HEK293T (cell line): Measurements from ENCODE around the gene PCDHA1.

ENCODE experiments used
- CTCF ChIA-PET: fragments of 350-600 bp; formaldehyde crosslinking; extraction: SDS; loops from one replicate; lab custom pipeline; 2021; ENCODE audit warnings: antibody characterized with exemption, inconsistent platforms; lab: Yijun Ruan, JAX
- POLR2A ChIA-PET: fragments of 350-600 bp; formaldehyde crosslinking; extraction: SDS; loops from one replicate; lab custom pipeline; 2020; ENCODE audit warnings: antibody characterized with exemption, inconsistent platforms; lab: Yijun Ruan, JAX
- DNase-seq: peaks from one replicate; pipeline ENCODE4 v3.0.0; 2012; ENCODE audit warnings: mixed read lengths; ENCODE audit errors: extremely low spot score
- ARNT ChIP-seq: fragments of 450-650 bp; IDR thresholded peaks from 2 replicates; pipeline ENCODE4 v1.6.1; 2017; ENCODE audit warnings: mild to moderate bottlenecking
- BHLHE40 ChIP-seq: fragments of 450-650 bp; IDR thresholded peaks from 2 replicates; pipeline ENCODE4 v1.6.1; 2016; ENCODE audit warnings: mild to moderate bottlenecking, moderate library complexity, borderline replicate concordance
- CTBP1 ChIP-seq: fragments of 450-650 bp; IDR thresholded peaks from 2 replicates; pipeline ENCODE4 v1.6.1; 2016; ENCODE audit warnings: borderline replicate concordance
- ELF4 ChIP-seq: fragments of 450-650 bp; IDR thresholded peaks from 2 replicates; pipeline ENCODE4 v1.6.1; 2017; ENCODE audit warnings: antibody characterized with exemption
- FOXA1 ChIP-seq: fragments of 450-650 bp; IDR thresholded peaks from 2 replicates; pipeline ENCODE4 v1.6.1; 2016; ENCODE audit warnings: mild to moderate bottlenecking
- FOXK2 ChIP-seq: fragments of 450-650 bp; IDR thresholded peaks from 2 replicates; pipeline ENCODE4 v1.6.1; 2016; ENCODE audit warnings: mild to moderate bottlenecking
- FOXM1 ChIP-seq: fragments of 450-650 bp; IDR thresholded peaks from 2 replicates; pipeline ENCODE4 v1.6.1; 2017; ENCODE audit warnings: mild to moderate bottlenecking, borderline replicate concordance
- HDGF ChIP-seq: fragments of 450-650 bp; IDR thresholded peaks from 2 replicates; pipeline ENCODE4 v1.6.1; 2017; ENCODE audit warnings: antibody characterized with exemption, borderline replicate concordance
- L3MBTL2 ChIP-seq: fragments of 450-650 bp; conservative IDR thresholded peaks from 2 replicates; pipeline ENCODE4 v1.6.1; 2016; ENCODE audit warnings: mild to moderate bottlenecking
- LEF1 ChIP-seq: fragments of 450-650 bp; IDR thresholded peaks from 2 replicates; pipeline ENCODE4 v1.6.1; 2017; ENCODE audit warnings: mild to moderate bottlenecking, borderline replicate concordance
- NFRKB ChIP-seq: fragments of 450-650 bp; IDR thresholded peaks from 2 replicates; pipeline ENCODE4 v1.6.1; 2016; ENCODE audit warnings: mild to moderate bottlenecking, moderate library complexity
- SP1 ChIP-seq: fragments of 450-650 bp; IDR thresholded peaks from 2 replicates; pipeline ENCODE4 v1.6.1; 2017
- SUZ12 ChIP-seq: fragments of 450-650 bp; IDR thresholded peaks from 2 replicates; pipeline ENCODE4 v1.6.1; 2016; ENCODE audit warnings: mild to moderate bottlenecking
- TARDBP ChIP-seq: fragments of 450-650 bp; IDR thresholded peaks from 2 replicates; pipeline ENCODE4 v1.6.1; 2016
- ZNF384 ChIP-seq: fragments of 450-650 bp; IDR thresholded peaks from 2 replicates; pipeline ENCODE4 v1.6.1; 2016
- TF ChIP-seq, protein P1 (sequence below): fragments of 450-650 bp; IDR thresholded peaks from 2 replicates; pipeline ENCODE4 v1.6.1; 2016

PCDHA1 gene

DNA sequence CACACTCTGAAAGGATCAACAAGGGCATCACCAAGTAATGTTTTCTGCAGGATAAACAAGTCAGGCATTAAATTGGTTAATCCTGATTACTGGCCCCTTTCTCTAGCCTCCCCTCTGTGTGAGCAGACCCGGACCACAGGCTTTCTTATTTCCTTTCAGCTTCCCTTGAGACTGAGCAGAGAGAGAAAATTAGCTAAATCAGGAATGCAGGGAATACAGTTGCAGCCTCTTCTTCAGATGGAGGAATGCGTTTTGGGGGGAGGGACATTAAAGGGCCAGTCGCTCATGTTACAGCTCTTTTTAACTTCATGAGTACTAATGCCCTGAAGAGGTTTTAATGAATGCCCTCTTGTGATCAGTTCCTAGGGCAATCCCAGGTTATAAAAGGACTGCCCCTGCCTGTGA lies 200.2 kb downstream of the PCDHA1 start:
- POLR2A ChIA-PET: no interaction called here
- no peak for DNase-seq
- CTCF ChIA-PET: interaction anchor here (0.9 kb wide), 1 partner anchor 13 kb away, joined by 3 read pairs; no protein-coding TSS in a partner anchor
- TF ChIP-seq, protein P1, sequence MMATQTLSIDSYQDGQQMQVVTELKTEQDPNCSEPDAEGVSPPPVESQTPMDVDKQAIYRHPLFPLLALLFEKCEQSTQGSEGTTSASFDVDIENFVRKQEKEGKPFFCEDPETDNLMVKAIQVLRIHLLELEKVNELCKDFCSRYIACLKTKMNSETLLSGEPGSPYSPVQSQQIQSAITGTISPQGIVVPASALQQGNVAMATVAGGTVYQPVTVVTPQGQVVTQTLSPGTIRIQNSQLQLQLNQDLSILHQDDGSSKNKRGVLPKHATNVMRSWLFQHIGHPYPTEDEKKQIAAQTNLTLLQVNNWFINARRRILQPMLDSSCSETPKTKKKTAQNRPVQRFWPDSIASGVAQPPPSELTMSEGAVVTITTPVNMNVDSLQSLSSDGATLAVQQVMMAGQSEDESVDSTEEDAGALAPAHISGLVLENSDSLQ: no peak
- TF ChIP-seq SP1: no peak
- no peak for TF ChIP-seq L3MBTL2
- TF ChIP-seq ZNF384: no peak
- no peak for TF ChIP-seq FOXK2
- TF ChIP-seq CTBP1: no peak
- TF ChIP-seq ELF4: no peak
- no peak for TF ChIP-seq FOXA1
- TF ChIP-seq LEF1: no peak

DNA sequence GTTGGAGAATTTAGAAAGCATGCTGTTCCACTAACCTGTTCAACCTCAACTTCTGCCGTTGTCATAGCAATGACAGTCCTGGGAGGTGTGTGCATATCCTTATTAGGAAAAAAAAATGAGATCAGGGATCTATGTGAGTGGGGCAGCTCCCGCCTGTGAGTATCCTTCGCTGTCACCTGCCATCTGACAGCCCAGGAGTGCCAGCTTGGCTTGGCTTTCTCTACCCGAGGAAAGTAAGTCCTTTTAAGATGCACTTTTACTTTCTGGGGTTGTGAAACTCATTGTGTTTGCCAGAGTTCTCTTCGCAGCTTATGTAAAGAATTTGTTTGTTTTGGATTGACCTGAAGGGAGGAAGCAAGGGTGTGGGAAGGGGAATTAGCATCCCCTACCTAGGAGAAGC lies 202.2 kb downstream of the PCDHA1 start:
- ChIA-PET POLR2A (no interaction called here), CTCF (no interaction called here)
- no peak for DNase-seq
- no peak for TF ChIP-seq L3MBTL2
- TF ChIP-seq CTBP1: no peak
- TF ChIP-seq LEF1: no peak
- no peak for TF ChIP-seq BHLHE40

DNA sequence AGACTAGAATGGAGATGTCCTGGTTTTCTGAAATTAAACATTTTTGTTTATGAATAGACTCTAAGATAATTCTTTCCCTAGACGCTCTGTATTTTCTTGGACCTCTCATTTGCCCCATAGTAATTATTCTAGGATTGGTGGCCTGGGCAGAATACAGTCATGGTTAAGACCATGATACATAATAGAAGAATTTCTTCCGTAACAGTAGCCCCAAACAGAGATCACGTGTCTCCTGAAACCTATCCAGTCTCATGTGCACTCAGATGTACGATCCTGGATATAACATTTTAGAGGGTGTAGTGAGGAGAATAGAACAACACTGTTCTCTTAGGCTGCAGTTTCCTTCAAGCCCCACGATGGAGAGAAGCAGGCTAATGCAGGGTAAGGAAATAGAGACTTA lies 202.7 kb downstream of the PCDHA1 start:
- no peak for DNase-seq
- no peak for TF ChIP-seq BHLHE40
- TF ChIP-seq L3MBTL2: no peak
- TF ChIP-seq FOXM1: no peak
- TF ChIP-seq, protein P1: no peak
- no peak for TF ChIP-seq FOXK2
- no peak for TF ChIP-seq ZNF384
- TF ChIP-seq FOXA1: no peak
- no peak for TF ChIP-seq ELF4
- TF ChIP-seq ARNT: no peak
- no peak for TF ChIP-seq TARDBP
- TF ChIP-seq HDGF: no peak
- TF ChIP-seq NFRKB: no peak
- no peak for TF ChIP-seq SP1
- TF ChIP-seq LEF1: no peak
- TF ChIP-seq CTBP1: no peak
- no peak for TF ChIP-seq SUZ12
- ChIA-PET CTCF (interaction anchor here (1.2 kb wide), 1 partner anchor 63 kb away, joined by 4 read pairs; the partner anchor contains the start of gene PCDHAC1), POLR2A (interaction anchor here (1.2 kb wide), 1 partner anchor 13 kb away, joined by 4 read pairs; no protein-coding TSS in a partner anchor)

DNA sequence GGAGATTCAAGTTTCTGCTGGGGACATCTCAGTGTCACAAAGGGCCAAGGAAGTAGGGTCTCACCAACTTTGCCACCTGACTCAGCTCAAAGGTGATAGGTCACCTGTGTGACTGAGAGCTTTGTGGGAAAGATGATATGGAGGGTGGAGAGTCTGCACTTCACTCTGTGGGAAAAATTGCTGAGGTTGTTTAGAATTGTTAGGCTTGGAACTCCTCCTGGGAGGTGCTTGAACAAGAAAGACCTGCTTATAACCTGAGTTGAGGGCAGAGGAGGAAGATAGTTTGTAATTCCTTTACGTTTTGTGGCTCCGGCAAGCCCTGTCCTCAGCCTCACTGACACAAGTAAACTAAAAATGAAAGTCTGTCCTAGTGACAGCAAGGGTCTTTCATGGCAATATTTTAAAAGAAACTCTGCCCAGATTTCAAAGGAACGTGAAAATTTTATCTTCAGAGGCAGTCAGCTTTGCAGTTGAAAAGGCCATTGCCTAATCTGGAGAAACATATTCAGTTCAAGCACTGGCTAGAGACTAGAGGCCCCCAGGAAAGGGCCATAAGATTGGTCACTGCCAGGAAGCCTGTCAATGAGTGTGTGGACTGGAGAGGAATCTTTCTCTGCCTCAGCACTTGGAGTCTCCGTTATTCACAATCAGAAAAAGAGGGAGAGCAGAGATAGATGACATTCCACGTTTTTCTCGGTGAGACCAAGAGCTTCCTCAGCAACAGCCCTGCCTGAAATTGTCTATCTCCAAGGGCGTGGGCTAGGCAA lies 203.5 kb downstream of the PCDHA1 start:
- DNase-seq: no peak
- ChIA-PET POLR2A (interaction anchor here (1.0 to 1.2 kb wide), 2 partner anchors 12 kb away, joined by 3 to 4 read pairs; no protein-coding TSS in a partner anchor), CTCF (interaction anchor here (0.6 to 1.2 kb wide), 2 partner anchors 63 to 423 kb away, joined by 3 to 4 read pairs; partner anchors contain the start of genes PCDHAC1 and PCDHGA10)
- TF ChIP-seq TARDBP (no peak), CTBP1 (no peak), LEF1 (no peak), ZNF384 (no peak), FOXA1 (no peak), FOXK2 (no peak), SUZ12 (no peak), FOXM1 (no peak), BHLHE40 (no peak), SP1 (no peak), ELF4 (no peak), NFRKB (no peak), ARNT (no peak), HDGF (no peak), L3MBTL2 (no peak)
- TF ChIP-seq, protein P1: no peak

DNA sequence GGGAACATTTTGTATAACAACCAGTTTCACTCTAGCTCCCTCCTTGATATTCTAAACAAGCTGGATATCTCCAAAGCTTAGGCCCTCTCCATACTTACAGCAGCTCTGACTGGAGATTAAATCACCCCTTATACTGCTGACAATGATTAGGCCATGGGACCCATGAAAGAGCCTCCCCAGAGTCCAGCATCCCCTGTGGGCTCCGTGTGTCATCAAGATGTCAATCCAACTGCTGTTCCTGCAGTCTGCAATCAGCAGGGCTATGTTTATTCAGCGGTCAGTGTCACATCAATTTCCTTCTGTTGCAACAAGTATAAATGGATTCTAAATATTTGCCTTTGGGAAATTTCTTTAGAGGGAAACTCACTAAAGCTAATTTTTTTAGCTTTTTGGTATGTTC lies 206.9 kb downstream of the PCDHA1 start:
- CTCF ChIA-PET: no interaction called here
- POLR2A ChIA-PET: no interaction called here
- no peak for DNase-seq
- no peak for TF ChIP-seq LEF1
- no peak for TF ChIP-seq FOXK2
- TF ChIP-seq FOXA1: no peak
- TF ChIP-seq ELF4: no peak
- TF ChIP-seq L3MBTL2: no peak
- TF ChIP-seq TARDBP: no peak

DNA sequence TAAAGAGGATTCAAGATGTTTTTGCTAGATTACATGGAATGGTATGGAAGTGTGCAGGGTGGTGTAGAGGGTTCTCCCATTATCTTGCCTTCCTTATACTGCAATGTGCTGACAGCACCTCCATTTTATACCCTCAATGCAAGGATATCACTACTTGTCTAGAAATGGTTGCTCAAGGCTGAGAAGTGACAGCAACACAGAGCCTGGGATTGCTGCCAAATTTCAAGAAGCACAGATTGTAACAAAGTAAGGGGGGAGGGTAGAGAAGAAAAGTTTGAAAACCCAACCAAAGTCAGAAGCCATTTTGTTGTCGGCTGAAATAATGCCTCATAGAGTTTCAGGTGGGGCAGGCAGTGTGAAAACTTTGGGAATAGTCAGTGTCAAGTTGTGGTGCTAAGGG lies 210.1 kb downstream of the PCDHA1 start:
- ChIA-PET CTCF (no interaction called here), POLR2A (no interaction called here)
- no peak for TF ChIP-seq CTBP1
- no peak for TF ChIP-seq BHLHE40
- TF ChIP-seq FOXM1: no peak
- TF ChIP-seq TARDBP: no peak
- TF ChIP-seq FOXA1: no peak
- no peak for TF ChIP-seq SP1
- TF ChIP-seq L3MBTL2: no peak
- no peak for TF ChIP-seq ELF4
- TF ChIP-seq ZNF384: no peak
- TF ChIP-seq LEF1: no peak
- no peak for TF ChIP-seq HDGF
- no peak for TF ChIP-seq ARNT
- no peak for TF ChIP-seq FOXK2
- TF ChIP-seq, protein P1: no peak
- no peak for TF ChIP-seq SUZ12
- no peak for TF ChIP-seq NFRKB
- no peak for DNase-seq
